IMR-90 (cell line): ENCODE data around the gene ROBO1.

Experiments used
- BHLHE40 ChIP-seq: fragments of 150-350 bp; IDR thresholded peaks from 2 replicates; pipeline ENCODE4 v1.6.1; 2016; ENCODE audit warnings: mild to moderate bottlenecking, low read depth, low read length
- CEBPB ChIP-seq: IDR thresholded peaks from 2 replicates; pipeline ENCODE4 v1.6.1; 2012; ENCODE audit warnings: low read depth, low read length, improper control_type of control experiment
- CHD1 ChIP-seq: IDR thresholded peaks from 2 replicates; pipeline ENCODE4 v1.6.1; 2012; ENCODE audit warnings: low read depth, low read length, improper control_type of control experiment
- CTCF ChIP-seq: conservative IDR thresholded peaks from 2 replicates; pipeline ENCODE4 v1.5.1; 2012; ENCODE audit warnings: mild to moderate bottlenecking, low read depth, low read length, improper control_type of control experiment
- MXI1 ChIP-seq: IDR thresholded peaks from 2 replicates; pipeline ENCODE4 v1.6.1; 2012; ENCODE audit warnings: low read depth, mild to moderate bottlenecking, low read length, moderate library complexity, borderline replicate concordance
- POLR2A ChIP-seq: IDR thresholded peaks from 2 replicates; pipeline ENCODE4 v1.6.1; 2012; ENCODE audit warnings: mild to moderate bottlenecking, low read depth, low read length
- RAD21 ChIP-seq: IDR thresholded peaks from 2 replicates; pipeline ENCODE4 v1.6.1; 2012; ENCODE audit warnings: low read length, improper control_type of control experiment
- RCOR1 ChIP-seq: IDR thresholded peaks from 2 replicates; pipeline ENCODE4 v1.6.1; 2012; ENCODE audit warnings: mild to moderate bottlenecking, low read length, improper control_type of control experiment; ENCODE audit not compliant: insufficient replicate concordance
- SMC3 ChIP-seq: fragments of 150-350 bp; IDR thresholded peaks from 2 replicates; pipeline ENCODE4 v1.6.1; 2016; ENCODE audit warnings: low read depth, mild to moderate bottlenecking, antibody characterized with exemption, low read length, moderate library complexity
- USF2 ChIP-seq: fragments of 150-350 bp; IDR thresholded peaks from 2 replicates; pipeline ENCODE4 v1.6.1; 2017; ENCODE audit warnings: mild to moderate bottlenecking, antibody characterized with exemption, low read length, low read depth

GRCh38 chr3:78613421-78613879 lies 1154.3 kb downstream of the ROBO1 start:
- no peak for TF ChIP-seq CTCF
- no peak for TF ChIP-seq POLR2A
- no peak for TF ChIP-seq RCOR1
- TF ChIP-seq CHD1, result no peak
- TF ChIP-seq MXI1, result no peak
- TF ChIP-seq BHLHE40, result no peak
- TF ChIP-seq SMC3, result no peak
- TF ChIP-seq CEBPB, result no peak
- TF ChIP-seq RAD21, result no peak
- TF ChIP-seq USF2, result no peak
